HepG2 (cell line): ENCODE results near the gene ARL5A. TPM values are rescaled to one million over a fixed set of nuclear protein-coding genes. Genes with fewer than 3 reads are reported as not detected.

Experiments
- ADNP ChIP-seq: sonication (generic); formaldehyde crosslinking; IDR thresholded peaks from 2 replicates; pipeline ENCODE4 v1.4.0; 2020; ENCODE audit warnings: missing genetic modification reagents
- CBX5 ChIP-seq: sonication (generic); formaldehyde crosslinking; IDR thresholded peaks from 2 replicates; pipeline ENCODE4 v1.4.0; 2020; ENCODE audit warnings: missing genetic modification reagents, borderline replicate concordance
- FOXK1 ChIP-seq: sonication (generic); formaldehyde crosslinking; IDR thresholded peaks from 2 replicates; pipeline ENCODE4 v1.4.0; 2020; ENCODE audit warnings: low read depth, missing genetic modification reagents, borderline replicate concordance
- GRHL1 ChIP-seq: sonication (generic); formaldehyde crosslinking; conservative IDR thresholded peaks from 2 replicates; pipeline ENCODE4 v1.8.0; 2022; ENCODE audit warnings: missing genetic modification reagents
- GTF3A ChIP-seq: sonication (generic); formaldehyde crosslinking; conservative IDR thresholded peaks from 2 replicates; pipeline ENCODE4 v1.4.0; 2020; ENCODE audit warnings: mild to moderate bottlenecking, missing genetic modification reagents
- HBP1 ChIP-seq: IDR thresholded peaks from 2 replicates; pipeline ENCODE4 v1.6.1; 2016; ENCODE audit warnings: low read depth, control low read depth
- HOMEZ ChIP-seq: IDR thresholded peaks from 2 replicates; pipeline ENCODE4 v1.6.1; 2016; ENCODE audit warnings: low read depth
- HOXD1 ChIP-seq: sonication (generic); formaldehyde crosslinking; IDR thresholded peaks from 2 replicates; pipeline ENCODE4 v1.5.0; 2020; ENCODE audit warnings: missing genetic modification reagents
- MAFF ChIP-seq: IDR thresholded peaks from 2 replicates; pipeline ENCODE4 v1.6.1; 2011; ENCODE audit warnings: low read depth, low read length, improper control_type of control experiment
- MBD4 ChIP-seq: IDR thresholded peaks from 2 replicates; pipeline ENCODE4 v1.6.1; 2012; ENCODE audit warnings: low read length, inconsistent platforms, borderline replicate concordance
- POGZ ChIP-seq: sonication (generic); formaldehyde crosslinking; IDR thresholded peaks from 2 replicates; pipeline ENCODE4 v1.4.0; 2020; ENCODE audit warnings: mild to moderate bottlenecking, missing genetic modification reagents
- POLR2AphosphoS2 ChIP-seq: IDR thresholded peaks from 2 replicates; pipeline ENCODE4 v1.6.1; 2011; ENCODE audit warnings: low read depth, low read length, improper control_type of control experiment
- SSRP1 ChIP-seq: IDR thresholded peaks from 2 replicates; pipeline ENCODE4 v1.6.1; 2016; ENCODE audit warnings: control low read depth
- WIZ ChIP-seq: sonication (generic); formaldehyde crosslinking; IDR thresholded peaks from 2 replicates; pipeline ENCODE4 v1.5.1; 2020; ENCODE audit warnings: mild to moderate bottlenecking, missing genetic modification reagents
- ZNF567 ChIP-seq: sonication (generic); formaldehyde crosslinking; IDR thresholded peaks from 2 replicates; pipeline ENCODE4 v1.8.1; 2023; ENCODE audit warnings: mild to moderate bottlenecking, missing genetic modification reagents, borderline replicate concordance
- ZNF75D ChIP-seq: sonication (generic); formaldehyde crosslinking; IDR thresholded peaks from 2 replicates; pipeline ENCODE4 v1.8.1; 2023; ENCODE audit warnings: missing genetic modification reagents, mild to moderate bottlenecking, borderline replicate concordance
- polyA plus RNA-seq, 8 experiments: library from polyadenylated mRNA; depleted of rRNA in 3 of 8; stranded (reverse) in 7 of 8; unstranded in 1 of 8; fragments of >200 nt; fragmentation: Illumina TruSeq in 4 of 8; extraction: Trizol in 4 of 8; gene quantifications; 2 replicates each; pipeline versions ENCODE4 v1.2.1 to v1.2.3, GENCODE V29; 2011 to 2016; ENCODE audit warnings: low read depth in 4 of 8, missing spikeins in 1 of 8, mixed read lengths in 1 of 8; ENCODE audit not compliant: insufficient read depth in 1 of 8
- total RNA-seq, 5 experiments: library from RNA; depleted of rRNA; stranded (reverse); fragments of >200 nt; fragmentation: Illumina TruSeq; extraction: Trizol; gene quantifications; 2 replicates each; pipeline ENCODE4 v1.2.3, GENCODE V29; 2016; ENCODE audit warnings: low read depth in 1 of 5
- TF ChIP-seq, protein P1 (sequence below): sonication (generic); formaldehyde crosslinking; IDR thresholded peaks from 2 replicates; pipeline ENCODE4 v1.5.0; 2020; ENCODE audit warnings: missing genetic modification reagents
- TF ChIP-seq, protein P2 (sequence below): sonication (generic); formaldehyde crosslinking; IDR thresholded peaks from 2 replicates; pipeline ENCODE4 v1.4.0; 2020; ENCODE audit warnings: missing genetic modification reagents

The ARL5A gene
- total and polyA plus RNA-seq, 2 of the 13 experiments (the other 11 are each of a cell fraction or from before 2014, with no cell fraction given), result 47.5 to 149 TPM

DNA sequence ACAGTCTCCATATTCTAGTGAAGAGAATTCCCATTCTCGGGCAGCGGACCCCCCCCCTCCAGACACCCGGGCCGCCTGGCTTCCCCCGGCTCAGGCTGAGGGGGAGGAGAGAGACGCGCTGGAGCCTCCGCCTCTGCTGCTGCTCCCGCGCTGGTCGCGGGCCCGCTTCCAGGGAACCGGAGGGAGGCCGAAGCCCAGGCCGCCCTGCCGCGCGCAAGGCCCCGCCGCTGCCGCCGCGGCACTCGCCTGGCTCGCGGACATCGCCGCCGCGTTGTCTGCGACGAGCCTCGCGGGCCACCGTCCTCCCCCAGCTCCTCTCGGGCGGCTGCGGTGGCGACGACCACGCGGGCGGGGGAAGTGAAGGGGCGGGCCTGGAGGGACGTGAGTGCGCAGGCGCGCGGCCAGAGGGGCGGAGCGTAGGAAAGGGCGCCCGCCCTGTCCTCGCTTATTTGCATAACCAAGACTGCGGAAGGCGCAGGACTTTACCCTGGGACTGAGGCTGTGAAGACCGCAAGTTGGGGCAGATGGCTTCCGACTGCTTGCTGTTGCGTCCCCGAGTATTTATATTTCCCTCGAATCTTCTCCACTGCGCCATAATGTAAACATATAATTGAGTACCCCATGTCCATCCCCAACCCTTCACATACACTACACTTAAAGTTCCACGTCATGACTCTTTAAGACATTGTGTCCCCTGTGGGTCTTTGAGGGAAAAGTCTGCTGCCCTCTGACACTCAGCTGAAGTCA is at the start of gene ARL5A (continued):
- TF ChIP-seq HBP1 (CRISPR knock-in tag) (peak; percentile 96; the same call in 1 of the 2 replicates), MBD4 (no peak), MAFF (no peak), GTF3A (CRISPR knock-in tag) (no peak), POGZ (CRISPR knock-in tag) (peak; percentile 91), SSRP1 (CRISPR knock-in tag) (no peak), CBX5 (CRISPR knock-in tag) (peak; percentile 62; the same call in 1 of the 2 replicates), HOXD1 (CRISPR knock-in tag) (peak; percentile 67), FOXK1 (peak; percentile 25; the same call in 1 of the 2 replicates), ZNF567 (peak; percentile 95; the same call in 1 of the 2 replicates), GRHL1 (CRISPR knock-in tag) (no peak), WIZ (CRISPR knock-in tag) (0 out of 2 replicates have a peak, but pooled peaks have one; percentile 56), ZNF75D (CRISPR knock-in tag) (no peak), ADNP (CRISPR knock-in tag) (no peak), POLR2AphosphoS2 (peak; percentile 79; the same call in 1 of the 2 replicates), HOMEZ (CRISPR knock-in tag) (peak; percentile 67)
- TF ChIP-seq, protein P1, sequence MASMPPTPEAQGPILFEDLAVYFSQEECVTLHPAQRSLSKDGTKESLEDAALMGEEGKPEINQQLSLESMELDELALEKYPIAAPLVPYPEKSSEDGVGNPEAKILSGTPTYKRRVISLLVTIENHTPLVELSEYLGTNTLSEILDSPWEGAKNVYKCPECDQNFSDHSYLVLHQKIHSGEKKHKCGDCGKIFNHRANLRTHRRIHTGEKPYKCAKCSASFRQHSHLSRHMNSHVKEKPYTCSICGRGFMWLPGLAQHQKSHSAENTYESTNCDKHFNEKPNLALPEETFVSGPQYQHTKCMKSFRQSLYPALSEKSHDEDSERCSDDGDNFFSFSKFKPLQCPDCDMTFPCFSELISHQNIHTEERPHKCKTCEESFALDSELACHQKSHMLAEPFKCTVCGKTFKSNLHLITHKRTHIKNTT (CRISPR knock-in tag), result no peak
- TF ChIP-seq, protein P2, sequence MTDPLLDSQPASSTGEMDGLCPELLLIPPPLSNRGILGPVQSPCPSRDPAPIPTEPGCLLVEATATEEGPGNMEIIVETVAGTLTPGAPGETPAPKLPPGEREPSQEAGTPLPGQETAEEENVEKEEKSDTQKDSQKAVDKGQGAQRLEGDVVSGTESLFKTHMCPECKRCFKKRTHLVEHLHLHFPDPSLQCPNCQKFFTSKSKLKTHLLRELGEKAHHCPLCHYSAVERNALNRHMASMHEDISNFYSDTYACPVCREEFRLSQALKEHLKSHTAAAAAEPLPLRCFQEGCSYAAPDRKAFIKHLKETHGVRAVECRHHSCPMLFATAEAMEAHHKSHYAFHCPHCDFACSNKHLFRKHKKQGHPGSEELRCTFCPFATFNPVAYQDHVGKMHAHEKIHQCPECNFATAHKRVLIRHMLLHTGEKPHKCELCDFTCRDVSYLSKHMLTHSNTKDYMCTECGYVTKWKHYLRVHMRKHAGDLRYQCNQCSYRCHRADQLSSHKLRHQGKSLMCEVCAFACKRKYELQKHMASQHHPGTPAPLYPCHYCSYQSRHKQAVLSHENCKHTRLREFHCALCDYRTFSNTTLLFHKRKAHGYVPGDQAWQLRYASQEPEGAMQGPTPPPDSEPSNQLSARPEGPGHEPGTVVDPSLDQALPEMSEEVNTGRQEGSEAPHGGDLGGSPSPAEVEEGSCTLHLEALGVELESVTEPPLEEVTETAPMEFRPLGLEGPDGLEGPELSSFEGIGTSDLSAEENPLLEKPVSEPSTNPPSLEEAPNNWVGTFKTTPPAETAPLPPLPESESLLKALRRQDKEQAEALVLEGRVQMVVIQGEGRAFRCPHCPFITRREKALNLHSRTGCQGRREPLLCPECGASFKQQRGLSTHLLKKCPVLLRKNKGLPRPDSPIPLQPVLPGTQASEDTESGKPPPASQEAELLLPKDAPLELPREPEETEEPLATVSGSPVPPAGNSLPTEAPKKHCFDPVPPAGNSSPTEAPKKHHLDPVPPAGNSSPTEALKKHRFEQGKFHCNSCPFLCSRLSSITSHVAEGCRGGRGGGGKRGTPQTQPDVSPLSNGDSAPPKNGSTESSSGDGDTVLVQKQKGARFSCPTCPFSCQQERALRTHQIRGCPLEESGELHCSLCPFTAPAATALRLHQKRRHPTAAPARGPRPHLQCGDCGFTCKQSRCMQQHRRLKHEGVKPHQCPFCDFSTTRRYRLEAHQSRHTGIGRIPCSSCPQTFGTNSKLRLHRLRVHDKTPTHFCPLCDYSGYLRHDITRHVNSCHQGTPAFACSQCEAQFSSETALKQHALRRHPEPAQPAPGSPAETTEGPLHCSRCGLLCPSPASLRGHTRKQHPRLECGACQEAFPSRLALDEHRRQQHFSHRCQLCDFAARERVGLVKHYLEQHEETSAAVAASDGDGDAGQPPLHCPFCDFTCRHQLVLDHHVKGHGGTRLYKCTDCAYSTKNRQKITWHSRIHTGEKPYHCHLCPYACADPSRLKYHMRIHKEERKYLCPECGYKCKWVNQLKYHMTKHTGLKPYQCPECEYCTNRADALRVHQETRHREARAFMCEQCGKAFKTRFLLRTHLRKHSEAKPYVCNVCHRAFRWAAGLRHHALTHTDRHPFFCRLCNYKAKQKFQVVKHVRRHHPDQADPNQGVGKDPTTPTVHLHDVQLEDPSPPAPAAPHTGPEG (CRISPR knock-in tag), result peak; percentile 96
